HG03060 (cell line): Measurements from ENCODE around the gene SSTR1.

Experiments used
- ATAC-seq: cut with Tn5 transposase; IDR thresholded peaks from one replicate; pipeline ENCODE4 v1.9.1; 2021; ENCODE audit warnings: low read depth, moderate number of reproducible peaks; ENCODE audit not compliant: unreplicated experiment

Gene SSTR1

GRCh38 chr14:38225946-38226345, 18.2 kb downstream of the SSTR1 start:
- no peak for ATAC-seq

- no peak for ATAC-seq
Observed at GRCh38 chr14:38226366-38226765, 18.7 kb downstream of the SSTR1 start.

GRCh38 chr14:38233218-38233617, 25.5 kb downstream of the SSTR1 start:
- ATAC-seq, result no peak

GRCh38 chr14:38238332-38238731, 30.6 kb downstream of the SSTR1 start:
- no peak for ATAC-seq

GRCh38 chr14:38238878-38239277, 31.2 kb downstream of the SSTR1 start:
- no peak for ATAC-seq

GRCh38 chr14:38243696-38244240, 36.1 kb downstream of the SSTR1 start:
- no peak for ATAC-seq

- no peak for ATAC-seq
Observed at GRCh38 chr14:38248321-38249028, 40.8 kb downstream of the SSTR1 start.

- no peak for ATAC-seq
Observed at GRCh38 chr14:38250331-38250730, 42.6 kb downstream of the SSTR1 start.

- no peak for ATAC-seq
Observed at GRCh38 chr14:38252066-38252710, 44.5 kb downstream of the SSTR1 start.

- ATAC-seq, result no peak
Observed at GRCh38 chr14:38253676-38254075, 46.0 kb downstream of the SSTR1 start.

GRCh38 chr14:38254571-38255407, 47.1 kb downstream of the SSTR1 start:
- no peak for ATAC-seq

- ATAC-seq, result no peak
Observed at GRCh38 chr14:38255408-38255672, 47.6 kb downstream of the SSTR1 start.

GRCh38 chr14:38255673-38256532, 48.2 kb downstream of the SSTR1 start, which contains the start of gene CLEC14A:
CLEC14A (minus strand) TSS chr14:38256093; CDS start chr14:38256022, 71 bp downstream.
- ATAC-seq, result no peak

- ATAC-seq, result no peak
Observed at GRCh38 chr14:38256533-38256840, 48.8 kb downstream of the SSTR1 start.

- ATAC-seq, result no peak
Observed at GRCh38 chr14:38257507-38257906, 49.8 kb downstream of the SSTR1 start.

GRCh38 chr14:38261620-38262019, 53.9 kb downstream of the SSTR1 start:
- no peak for ATAC-seq
